Muscle of leg (tissue), 11 donors: ENCODE data around the gene KRT12. TPM values are rescaled to one million over a fixed set of nuclear protein-coding genes. Genes with fewer than 3 reads are reported as not detected.

ENCODE experiments used
- DNase-seq: peaks from one replicate; pipeline ENCODE4 v3.0.0; 2013
- H3K27ac ChIP-seq: one replicate; pipeline ENCODE4 v1.5.1; 2013; ENCODE audit warnings: mild to moderate bottlenecking, low read length, control low read depth
- H3K27me3 ChIP-seq: one replicate; pipeline ENCODE4 v1.6.1; 2013; ENCODE audit warnings: low read length; ENCODE audit not compliant: control insufficient read depth, insufficient read depth
- H3K36me3 ChIP-seq: one replicate; pipeline ENCODE4 v1.6.1; 2013; ENCODE audit warnings: low read length; ENCODE audit not compliant: control insufficient read depth, insufficient read depth
- H3K4me1 ChIP-seq: one replicate; pipeline ENCODE4 v1.6.1; 2013; ENCODE audit warnings: low read length; ENCODE audit not compliant: control insufficient read depth, insufficient read depth
- H3K4me3 ChIP-seq: one replicate; pipeline ENCODE4 v1.5.1; 2013; ENCODE audit warnings: low read length, control low read depth
- H3K9me3 ChIP-seq: replicated peaks from 2 replicates; pipeline ENCODE4 v1.6.1; 2013; ENCODE audit warnings: low read depth, low read length; ENCODE audit not compliant: control insufficient read depth
- WGBS: methylation state at CpG from one replicate; pipeline ENCODE4 v1.1.5; 2013; ENCODE audit warnings: missing lambda C conversion rate; ENCODE audit not compliant: insufficient coverage; 5-methylcytosine and 5-hydroxymethylcytosine counted together
- polyA plus RNA-seq, 8 donors: library from polyadenylated mRNA; unstranded; fragments of 120-200 nt; gene quantifications; one replicate each; pipeline versions ENCODE4 v1.2.1 to v1.2.3, GENCODE V29; 2013; ENCODE audit warnings: inconsistent platforms in 1 of 8, low replicate concordance in 1 of 8; ENCODE audit not compliant: insufficient read length in 8 of 8, insufficient read depth in 1 of 8
- total RNA-seq: library from RNA; stranded (reverse); fragments of 120-200 nt; gene quantifications from one replicate; pipeline ENCODE4 v1.2.4, GENCODE V29; 2013

Gene KRT12
- total and polyA plus RNA-seq, 9 donors = 0.14 to 1.2 (median 0.22) TPM; not detected in 1

DNA sequence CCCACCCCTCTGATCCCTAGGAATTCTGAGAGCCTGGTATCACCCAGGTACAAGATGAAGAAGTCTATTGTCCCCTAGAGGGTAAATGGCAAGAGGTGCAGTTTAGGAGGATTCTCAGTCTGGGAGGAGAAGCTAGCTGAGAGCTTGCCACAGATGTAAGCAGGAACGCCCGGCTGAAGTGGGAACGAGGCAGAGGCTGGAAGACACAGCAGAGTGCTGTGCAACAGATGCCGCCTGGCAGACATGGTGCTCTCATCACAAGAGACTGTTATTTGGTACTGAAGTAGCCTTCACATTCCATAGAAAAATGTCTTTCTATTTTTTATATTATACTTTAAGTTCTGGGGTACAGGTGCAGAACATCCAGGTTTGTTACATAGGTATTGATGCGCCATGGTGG, 38.3 kb upstream of the KRT12 start:
- Histone ChIP-seq H3K27me3 (peaks cover 3% of the 10 kb centered on the region), H3K27ac (no peak overlapping the region), H3K9me3 (no peaks in the 10 kb centered on the region), H3K4me3 (no peak overlapping the region), H3K4me1 (peaks cover 2% of the 10 kb centered on the region), H3K36me3 (no peaks in the 10 kb centered on the region)
- WGBS = 79% methylated on average over 3 of the region's 5 CpGs
- no peak for DNase-seq

DNA sequence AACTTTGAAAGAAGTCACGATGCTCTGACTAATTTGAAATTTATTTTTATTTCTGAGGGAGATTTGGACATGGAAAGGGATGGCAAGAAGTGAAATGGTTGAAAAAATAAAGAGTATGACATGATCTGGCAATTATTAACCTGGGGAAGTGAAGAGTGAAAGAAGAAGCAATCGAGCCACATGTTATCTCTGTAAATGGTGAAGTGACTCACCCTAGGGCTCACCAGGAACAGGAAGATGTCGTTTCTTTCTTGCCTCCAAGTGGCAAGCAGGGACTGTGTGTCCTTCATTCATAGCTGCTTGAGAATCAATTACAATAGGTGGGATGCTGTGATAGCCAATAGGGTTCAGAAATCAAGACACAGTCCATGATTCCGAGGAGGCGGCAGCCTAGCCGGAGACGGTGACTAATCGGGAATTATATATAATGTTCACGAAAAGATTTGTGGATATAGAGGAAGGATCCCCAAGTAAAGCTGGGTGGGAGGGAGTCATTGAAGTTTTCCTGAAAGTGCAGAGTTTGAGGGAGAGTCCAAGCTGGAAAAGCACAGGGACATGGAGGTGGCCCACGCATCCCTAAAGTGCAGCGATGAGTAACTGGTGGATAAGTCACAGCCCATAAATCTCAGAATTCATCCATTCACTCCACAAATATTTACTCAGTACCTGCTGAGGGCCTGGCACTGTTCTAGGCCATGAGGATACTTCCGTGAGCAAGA, 36.3 kb upstream of the KRT12 start:
- no peaks in the 10 kb centered on the region for H3K4me1 ChIP-seq
- no peak for DNase-seq
- no peaks in the 10 kb centered on the region for H3K36me3 ChIP-seq
- H3K9me3 ChIP-seq = no peaks in the 10 kb centered on the region
- 62% methylated on average over 10 of the region's 12 CpGs for WGBS
- H3K27me3 ChIP-seq = peaks cover 3% of the 10 kb centered on the region
- no peak overlapping the region for H3K27ac ChIP-seq
- no peak overlapping the region for H3K4me3 ChIP-seq

DNA sequence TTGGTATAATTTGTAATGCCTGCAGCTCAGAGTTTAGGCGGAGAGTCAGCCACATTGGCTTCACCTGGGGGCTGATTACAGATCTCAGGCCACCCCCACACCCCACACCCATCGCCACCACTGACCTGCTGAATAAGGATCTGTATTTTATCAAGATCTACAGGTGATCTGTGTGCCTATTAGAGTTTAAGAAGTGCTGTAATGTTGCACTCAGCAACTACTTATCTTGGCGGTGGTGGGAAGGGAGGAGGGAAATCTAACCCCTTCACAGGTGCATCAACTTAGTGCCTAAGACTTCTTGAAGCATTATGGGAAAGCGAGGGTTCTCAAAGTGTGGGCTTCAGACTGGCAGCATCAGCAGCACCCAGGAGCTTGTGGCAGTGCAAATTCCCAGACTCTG, 35.5 kb upstream of the KRT12 start:
- DNase-seq = no peak
- 83% methylated on average over 1 of the region's 4 CpGs for WGBS
- Histone ChIP-seq H3K9me3 (no peaks in the 10 kb centered on the region), H3K27me3 (peaks cover 3% of the 10 kb centered on the region), H3K36me3 (no peaks in the 10 kb centered on the region), H3K4me1 (no peaks in the 10 kb centered on the region), H3K27ac (no peak overlapping the region), H3K4me3 (no peak overlapping the region)

DNA sequence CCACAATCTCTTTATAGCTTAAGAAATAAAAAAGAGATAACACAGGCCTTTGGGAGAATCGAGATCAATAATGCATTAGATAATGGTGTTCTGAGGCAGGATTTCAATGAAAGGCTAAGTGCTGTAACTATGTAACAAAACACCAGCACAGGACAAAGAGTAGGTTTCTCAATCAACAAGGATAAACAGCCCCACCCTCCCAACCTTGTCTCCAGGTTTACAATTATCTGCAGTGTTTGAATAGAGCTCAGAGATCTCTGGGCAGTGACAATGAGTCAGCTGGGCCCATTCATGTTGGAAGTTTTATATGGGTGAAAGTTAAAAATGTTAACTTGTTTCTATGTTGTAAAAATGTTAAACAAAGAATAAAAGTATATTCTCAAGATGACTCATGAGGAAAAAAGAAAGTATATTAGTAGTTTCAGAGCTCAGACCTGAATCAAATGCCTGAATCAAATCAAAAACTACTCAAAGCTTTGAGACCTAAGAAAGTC, 35.0 kb upstream of the KRT12 start:
- no peak overlapping the region for H3K4me3 ChIP-seq
- no peaks in the 10 kb centered on the region for H3K4me1 ChIP-seq
- WGBS = no CpG with 5 or more reads among the region's 1 CpG
- H3K36me3 ChIP-seq = no peaks in the 10 kb centered on the region
- H3K27me3 ChIP-seq = peaks cover 3% of the 10 kb centered on the region
- H3K9me3 ChIP-seq = no peaks in the 10 kb centered on the region
- no peak for DNase-seq
- no peak overlapping the region for H3K27ac ChIP-seq

DNA sequence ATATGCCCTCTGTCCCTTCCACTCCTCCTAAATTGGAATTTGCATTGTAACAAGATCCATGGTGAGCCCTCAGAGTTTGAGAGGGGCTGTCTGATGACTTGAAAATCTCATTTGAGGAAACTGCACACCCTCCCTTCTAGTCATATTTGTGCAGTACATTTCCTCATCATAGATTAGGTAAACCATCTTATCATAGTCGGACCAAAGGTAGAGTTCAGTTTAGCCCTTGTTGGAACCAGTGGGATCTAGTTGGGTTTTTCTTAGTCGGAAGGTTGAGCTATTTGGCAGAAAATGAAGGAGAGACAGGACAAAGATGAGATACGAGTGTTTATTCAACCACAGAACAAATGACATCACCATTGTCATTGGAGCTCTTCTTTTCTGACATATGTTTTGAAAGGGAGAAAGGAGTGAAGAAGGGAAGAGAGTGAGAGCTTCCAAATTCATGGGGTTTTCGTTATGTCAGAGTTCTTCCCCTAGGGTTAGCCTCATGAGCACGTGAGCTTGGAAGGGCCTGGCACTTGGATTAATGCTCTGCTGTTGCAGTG, 33.9 kb upstream of the KRT12 start:
- Histone ChIP-seq H3K27ac (no peak overlapping the region), H3K36me3 (no peaks in the 10 kb centered on the region), H3K4me1 (no peaks in the 10 kb centered on the region), H3K27me3 (peaks cover 3% of the 10 kb centered on the region), H3K9me3 (no peaks in the 10 kb centered on the region), H3K4me3 (no peak overlapping the region)
- no peak for DNase-seq
- 29% methylated on average over 1 of the region's 5 CpGs for WGBS

DNA sequence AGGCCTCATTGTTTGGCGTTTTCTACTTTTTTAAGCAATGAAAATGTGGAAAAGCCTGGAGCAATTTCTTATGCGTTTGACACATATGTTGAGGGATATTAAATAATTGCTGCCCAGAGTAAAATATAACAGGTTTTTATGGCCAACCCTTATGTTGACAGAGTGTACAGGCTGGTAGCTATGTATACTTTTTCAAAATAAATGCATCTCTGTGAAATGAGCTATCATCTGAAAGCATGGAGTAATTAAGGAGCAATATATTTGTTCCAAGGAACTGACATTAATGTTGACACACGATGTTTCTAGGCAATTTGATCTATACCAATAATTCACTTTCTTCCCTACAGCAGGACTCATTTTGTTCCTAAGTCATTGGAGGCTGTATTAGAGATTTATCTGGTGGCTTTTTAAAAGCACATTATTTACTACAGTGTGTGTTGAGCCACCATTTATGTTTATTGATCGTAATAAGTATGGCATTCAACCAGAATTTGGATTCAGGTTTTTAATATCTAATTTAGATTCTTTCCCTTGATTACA, 30.0 kb upstream of the KRT12 start:
- no peaks in the 10 kb centered on the region for H3K4me1 ChIP-seq
- no peak overlapping the region for H3K27ac ChIP-seq
- H3K4me3 ChIP-seq = no peak overlapping the region
- no peak for DNase-seq
- WGBS = 86% methylated on average over 1 of the region's 4 CpGs
- no peaks in the 10 kb centered on the region for H3K27me3 ChIP-seq
- no peaks in the 10 kb centered on the region for H3K36me3 ChIP-seq
- H3K9me3 ChIP-seq = no peaks in the 10 kb centered on the region

DNA sequence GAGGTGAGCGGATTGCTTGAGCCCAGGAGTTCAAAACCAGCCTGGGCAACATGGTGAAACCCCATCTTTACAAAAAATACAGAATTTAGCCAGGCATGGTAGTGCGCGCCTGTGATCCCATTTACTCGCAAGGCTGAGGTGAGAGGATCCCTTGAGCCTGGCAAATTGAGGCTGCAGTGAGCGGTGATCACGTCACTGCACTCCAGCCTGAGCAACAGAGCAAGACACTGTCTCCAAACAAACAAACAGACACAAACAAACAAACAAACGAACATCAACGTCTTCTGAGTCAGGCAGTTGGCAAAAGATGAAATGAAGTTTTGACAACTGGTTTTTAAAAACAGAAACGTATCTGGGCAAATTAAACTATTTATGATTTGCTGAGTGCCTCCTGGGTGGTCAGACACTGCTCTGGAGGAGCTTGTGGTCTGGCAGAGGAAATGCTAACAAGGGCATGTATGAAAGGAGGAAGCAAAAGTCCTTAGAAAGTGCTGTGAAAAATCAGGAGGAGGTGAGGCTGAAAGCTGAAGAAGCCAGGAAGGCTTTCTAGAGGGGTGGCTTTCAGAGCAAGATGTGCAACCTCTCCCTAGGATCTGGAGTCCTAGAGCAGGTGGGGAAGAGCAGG, 28.2 kb upstream of the KRT12 start:
- no peak for DNase-seq
- no peaks in the 10 kb centered on the region for H3K4me1 ChIP-seq
- no peaks in the 10 kb centered on the region for H3K9me3 ChIP-seq
- no peaks in the 10 kb centered on the region for H3K27me3 ChIP-seq
- H3K4me3 ChIP-seq = no peak overlapping the region
- no peak overlapping the region for H3K27ac ChIP-seq
- WGBS = 0% methylated on average over 1 of the region's 9 CpGs
- H3K36me3 ChIP-seq = no peaks in the 10 kb centered on the region

DNA sequence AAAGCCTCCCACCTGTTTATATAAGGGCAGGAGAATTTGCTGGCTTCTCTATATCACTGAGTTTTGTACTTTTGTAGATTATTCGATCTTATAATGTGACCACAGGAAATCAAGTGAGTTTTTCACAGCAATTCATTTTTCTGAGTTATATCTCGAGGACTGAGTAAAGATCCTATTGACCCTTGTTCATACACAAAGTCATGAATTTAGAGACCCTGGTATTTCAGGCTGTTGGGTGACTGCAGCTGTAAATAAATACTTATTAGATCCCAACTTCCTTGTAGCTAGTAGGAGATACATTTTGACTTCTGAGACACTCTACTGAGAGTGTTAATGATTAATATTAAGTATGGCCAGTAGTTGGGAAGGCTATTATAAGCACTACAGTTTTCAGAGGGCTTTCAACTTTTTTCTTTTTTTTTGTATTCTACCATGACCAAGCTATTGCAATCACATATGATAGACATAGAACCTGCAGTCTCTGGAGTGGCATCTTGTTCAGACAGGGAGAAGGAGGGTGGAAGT, 21.2 kb upstream of the KRT12 start:
- Histone ChIP-seq H3K9me3 (no peaks in the 10 kb centered on the region), H3K4me3 (no peak overlapping the region), H3K27ac (no peak overlapping the region), H3K36me3 (no peaks in the 10 kb centered on the region), H3K27me3 (peaks cover 2% of the 10 kb centered on the region), H3K4me1 (no peaks in the 10 kb centered on the region)
- WGBS = no CpG with 5 or more reads among the region's 2 CpGs
- no peak for DNase-seq

DNA sequence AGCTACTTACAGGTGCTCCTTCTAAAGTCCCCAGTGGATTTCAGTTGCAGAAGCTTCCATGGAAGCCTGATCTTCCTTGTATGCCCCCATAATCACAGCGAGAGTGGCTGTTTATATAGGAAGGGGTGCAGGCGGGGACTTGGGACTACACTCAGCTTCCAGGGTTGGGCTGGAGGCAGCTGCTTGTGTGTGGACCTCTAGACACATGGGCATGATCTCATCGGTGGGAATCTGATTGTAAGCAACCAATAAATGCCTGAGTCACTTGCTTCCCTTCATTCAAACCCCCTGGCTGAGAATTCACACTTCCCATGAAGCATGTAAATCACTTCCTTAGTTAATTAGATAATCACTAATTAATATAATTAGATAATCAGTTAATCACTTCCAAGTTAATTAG, 19.1 kb upstream of the KRT12 start:
- DNase-seq = no peak
- Histone ChIP-seq H3K4me3 (no peak overlapping the region), H3K9me3 (no peaks in the 10 kb centered on the region), H3K36me3 (no peaks in the 10 kb centered on the region), H3K27me3 (peaks cover 2% of the 10 kb centered on the region), H3K4me1 (no peaks in the 10 kb centered on the region), H3K27ac (no peak overlapping the region)
- WGBS = 83% methylated on average over 1 of the region's 3 CpGs
